Activated naive CD8-positive, alpha-beta T cell treated with anti-CD3 and anti-CD28 coated beads, Interleukin-2, amount 50 U/mL, for 24 hours (primary cell): Measurements from ENCODE around the gene THAP7.
A peak's percentile ranks its signal among the peaks of the same experiment; 100 is the strongest.

ENCODE experiments used
- ATAC-seq: fragments of 150-1000 bp; cut with Tn5 transposase; one replicate; pipeline ENCODE4 v1.10.0; 2021
- DNase-seq: peaks from one replicate; pipeline ENCODE4 v3.0.0; 2021
- H3K27ac Mint-ChIP-seq: one replicate; pipeline ENCODE4 v1.8.0; 2021; ENCODE audit warnings: mild to moderate bottlenecking, mixed read lengths
- H3K27me3 Mint-ChIP-seq: one replicate; pipeline ENCODE4 v1.8.0; 2021; ENCODE audit warnings: mixed read lengths
- H3K36me3 Mint-ChIP-seq: one replicate; pipeline ENCODE4 v1.8.0; 2021; ENCODE audit warnings: low read depth, mixed read lengths
- H3K4me1 Mint-ChIP-seq: one replicate; pipeline ENCODE4 v1.8.0; 2021; ENCODE audit warnings: mixed read lengths
- H3K4me3 Mint-ChIP-seq: one replicate; pipeline ENCODE4 v1.8.0; 2021; ENCODE audit warnings: mild to moderate bottlenecking, moderate library complexity, mixed read lengths
- H3K9me3 Mint-ChIP-seq: one replicate; pipeline ENCODE4 v1.8.0; 2021; ENCODE audit warnings: mixed read lengths

THAP7 gene

DNA sequence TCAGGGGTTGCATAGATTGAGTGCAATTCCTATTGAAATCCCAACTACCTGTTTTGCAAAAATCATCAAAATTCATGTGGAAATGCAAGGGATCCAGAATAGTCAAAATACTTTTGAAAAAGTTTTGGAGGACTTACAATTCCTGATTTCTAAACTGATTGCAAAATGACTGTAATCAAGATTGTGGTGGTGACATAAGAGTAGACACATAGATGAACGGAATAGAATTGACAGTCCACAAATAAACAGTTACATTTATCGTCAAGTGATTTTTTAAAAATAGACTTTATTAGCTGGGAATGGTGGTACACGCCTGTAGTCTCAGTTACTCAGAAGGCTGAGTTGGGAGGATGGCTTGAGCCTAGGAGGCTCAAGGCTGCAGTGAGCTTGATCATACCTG is 33.1 kb upstream of the THAP7 start:
- no peaks in the 10 kb centered on the region for H3K36me3 Mint-ChIP-seq
- ATAC-seq (no peak), DNase-seq (no peak)
- no peak overlapping the region for H3K4me3 Mint-ChIP-seq
- H3K27me3 Mint-ChIP-seq = peaks cover 19% of the 10 kb centered on the region
- no peak overlapping the region for H3K27ac Mint-ChIP-seq
- H3K9me3 Mint-ChIP-seq = no peaks in the 10 kb centered on the region
- H3K4me1 Mint-ChIP-seq = peaks cover 3% of the 10 kb centered on the region

DNA sequence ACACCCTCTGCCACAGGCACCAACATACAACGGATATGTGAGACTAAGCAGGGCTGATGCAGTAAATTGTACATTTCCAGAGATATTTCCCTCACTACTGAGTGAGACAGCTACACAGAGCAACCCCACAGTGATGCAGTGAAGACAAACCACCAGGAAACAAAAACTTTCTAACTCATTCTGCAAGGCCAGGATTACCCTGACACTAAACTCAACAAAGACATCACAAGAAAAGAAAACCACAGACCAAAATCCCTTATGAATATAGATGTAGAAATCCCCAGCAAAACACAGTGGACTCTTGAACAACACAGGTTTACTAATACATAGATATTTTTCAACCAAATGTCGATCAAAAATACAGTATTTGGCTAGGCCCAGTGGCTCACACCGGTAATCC is 32.0 kb upstream of the THAP7 start:
- no peak for DNase-seq
- peaks cover 26% of the 10 kb centered on the region for H3K27me3 Mint-ChIP-seq
- H3K27ac Mint-ChIP-seq = no peak overlapping the region
- no peak overlapping the region for H3K4me3 Mint-ChIP-seq
- H3K4me1 Mint-ChIP-seq = peaks cover 3% of the 10 kb centered on the region
- no peak for ATAC-seq
- no peaks in the 10 kb centered on the region for H3K9me3 Mint-ChIP-seq
- H3K36me3 Mint-ChIP-seq = no peaks in the 10 kb centered on the region

DNA sequence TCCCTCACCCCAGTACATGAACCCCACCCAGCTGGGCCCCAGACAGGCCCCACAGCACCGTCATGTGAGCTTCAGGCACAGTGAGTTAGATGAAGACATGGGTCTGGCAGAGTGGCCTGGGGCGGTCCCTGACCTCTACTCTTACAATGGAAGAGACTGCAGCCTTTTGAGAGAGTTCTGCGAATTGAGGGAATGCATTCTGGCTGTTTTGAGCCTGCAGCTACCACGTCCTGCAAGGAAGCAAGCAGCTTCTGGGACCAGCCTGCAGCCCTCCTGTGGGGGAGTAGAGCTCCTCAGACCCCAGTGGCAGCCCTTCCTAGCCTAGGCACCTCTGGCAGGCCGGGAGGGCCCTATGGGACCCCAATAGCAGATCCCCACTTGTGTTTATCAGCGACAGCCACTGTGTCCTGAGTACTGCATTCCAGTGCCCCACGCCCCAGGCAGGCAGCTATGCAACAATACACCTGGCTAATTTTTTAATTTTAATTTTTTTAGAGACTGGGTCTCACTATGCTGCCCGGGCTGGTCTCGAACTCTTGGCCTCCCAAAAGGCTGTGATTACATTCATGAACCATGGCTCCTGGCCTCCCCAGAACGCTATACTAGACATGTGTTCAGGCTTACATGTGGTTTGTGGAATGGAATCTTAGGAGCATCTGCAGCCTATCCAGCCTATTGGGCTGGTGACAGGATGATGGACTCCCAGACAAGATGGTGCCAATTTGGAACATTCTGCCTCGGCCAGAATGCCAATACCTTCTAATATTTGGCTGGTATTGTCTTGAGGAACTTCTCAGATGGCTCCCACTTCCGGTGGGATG is 31.2 kb upstream of the THAP7 start:
- DNase-seq (no peak), ATAC-seq (no peak)
- Mint-ChIP-seq H3K27me3 (peaks cover 26% of the 10 kb centered on the region), H3K4me1 (peaks cover 3% of the 10 kb centered on the region), H3K36me3 (no peaks in the 10 kb centered on the region), H3K4me3 (no peak overlapping the region), H3K27ac (no peak overlapping the region), H3K9me3 (no peaks in the 10 kb centered on the region)

DNA sequence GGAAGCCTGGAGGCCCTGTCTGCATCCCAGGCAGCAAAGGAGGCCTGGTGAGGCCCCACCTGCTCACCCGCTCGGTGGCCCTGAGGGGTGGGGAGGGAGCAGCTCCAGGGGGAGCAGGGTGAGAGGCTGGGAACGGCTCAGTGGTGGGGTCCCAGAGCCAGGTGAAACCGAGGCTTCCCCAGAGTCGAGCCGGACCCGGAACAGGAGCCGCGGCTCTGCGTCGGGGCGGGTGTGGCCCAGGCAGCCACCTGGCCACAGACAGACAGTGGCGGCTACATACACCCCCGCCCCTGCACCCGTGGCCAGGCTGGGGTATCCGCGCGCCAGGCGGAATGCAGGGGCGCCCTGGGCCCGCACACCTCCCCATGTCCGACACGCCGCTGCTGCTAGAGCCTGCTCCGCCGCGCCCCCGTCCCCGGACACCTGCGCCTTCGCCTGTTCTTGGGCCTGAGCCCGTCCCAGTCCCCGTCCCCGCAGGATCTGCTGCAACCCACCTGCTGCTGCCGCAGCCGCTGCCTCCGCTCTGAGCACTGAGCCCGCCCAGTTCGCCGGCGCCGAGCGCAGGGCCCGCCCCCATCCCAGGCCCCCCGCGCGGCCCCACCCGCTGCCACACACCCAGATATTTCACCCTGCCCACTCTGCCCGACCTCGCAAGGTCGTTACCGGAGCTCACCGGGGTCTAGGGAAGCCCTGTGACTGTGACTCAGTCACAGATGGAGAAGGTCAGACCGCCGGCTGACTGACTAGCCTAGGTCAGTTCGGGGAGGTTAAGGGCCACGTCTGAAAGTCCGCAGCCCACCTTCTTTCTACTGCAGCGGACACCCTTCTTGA is 30.3 kb upstream of the THAP7 start, which contains the start of gene SLC7A4:
Gene SLC7A4 (minus strand): TSS at position 525 of the 831 bp plus-strand sequence. CDS start 749 bp downstream, outside the sequence.
- Mint-ChIP-seq H3K4me3 (no peak within 1 kb of the TSS), H3K36me3 (no peaks in the 10 kb centered on the region), H3K9me3 (no peaks in the 10 kb centered on the region), H3K27me3 (peaks cover 26% of the 10 kb centered on the region), H3K4me1 (peaks cover 3% of the 10 kb centered on the region), H3K27ac (no peak within 1 kb of the TSS)
- ATAC-seq = peak; percentile 17
- DNase-seq = no peak

DNA sequence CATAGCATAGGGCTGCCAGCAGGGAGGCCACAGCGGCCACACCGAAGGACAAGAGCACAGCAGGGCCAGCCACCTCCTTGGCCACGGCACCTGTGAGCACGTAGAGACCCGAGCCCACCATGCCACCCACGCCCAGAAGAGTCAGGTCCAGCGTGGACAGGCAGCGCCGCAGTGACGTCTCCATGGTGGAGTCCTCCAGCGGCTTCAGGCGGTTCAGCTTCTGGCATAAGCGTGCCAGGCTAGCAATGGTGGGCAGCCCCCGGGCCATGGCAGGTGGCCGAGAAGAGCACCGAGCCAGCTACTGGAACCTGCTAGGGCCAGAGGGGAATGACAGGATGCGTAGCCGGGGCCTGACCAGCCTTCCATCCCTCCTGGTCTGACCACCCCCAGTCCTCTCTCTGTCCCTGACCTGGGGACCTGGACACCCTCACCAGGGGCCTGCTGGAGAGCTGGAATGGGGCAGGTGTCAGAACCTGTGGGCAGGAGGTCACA is 29.7 kb upstream of the THAP7 start:
- DNase-seq = no peak
- no peak overlapping the region for H3K4me3 Mint-ChIP-seq
- no peak for ATAC-seq
- H3K9me3 Mint-ChIP-seq = no peaks in the 10 kb centered on the region
- H3K36me3 Mint-ChIP-seq = no peaks in the 10 kb centered on the region
- peaks cover 26% of the 10 kb centered on the region for H3K27me3 Mint-ChIP-seq
- H3K4me1 Mint-ChIP-seq = peaks cover 3% of the 10 kb centered on the region
- no peak overlapping the region for H3K27ac Mint-ChIP-seq

DNA sequence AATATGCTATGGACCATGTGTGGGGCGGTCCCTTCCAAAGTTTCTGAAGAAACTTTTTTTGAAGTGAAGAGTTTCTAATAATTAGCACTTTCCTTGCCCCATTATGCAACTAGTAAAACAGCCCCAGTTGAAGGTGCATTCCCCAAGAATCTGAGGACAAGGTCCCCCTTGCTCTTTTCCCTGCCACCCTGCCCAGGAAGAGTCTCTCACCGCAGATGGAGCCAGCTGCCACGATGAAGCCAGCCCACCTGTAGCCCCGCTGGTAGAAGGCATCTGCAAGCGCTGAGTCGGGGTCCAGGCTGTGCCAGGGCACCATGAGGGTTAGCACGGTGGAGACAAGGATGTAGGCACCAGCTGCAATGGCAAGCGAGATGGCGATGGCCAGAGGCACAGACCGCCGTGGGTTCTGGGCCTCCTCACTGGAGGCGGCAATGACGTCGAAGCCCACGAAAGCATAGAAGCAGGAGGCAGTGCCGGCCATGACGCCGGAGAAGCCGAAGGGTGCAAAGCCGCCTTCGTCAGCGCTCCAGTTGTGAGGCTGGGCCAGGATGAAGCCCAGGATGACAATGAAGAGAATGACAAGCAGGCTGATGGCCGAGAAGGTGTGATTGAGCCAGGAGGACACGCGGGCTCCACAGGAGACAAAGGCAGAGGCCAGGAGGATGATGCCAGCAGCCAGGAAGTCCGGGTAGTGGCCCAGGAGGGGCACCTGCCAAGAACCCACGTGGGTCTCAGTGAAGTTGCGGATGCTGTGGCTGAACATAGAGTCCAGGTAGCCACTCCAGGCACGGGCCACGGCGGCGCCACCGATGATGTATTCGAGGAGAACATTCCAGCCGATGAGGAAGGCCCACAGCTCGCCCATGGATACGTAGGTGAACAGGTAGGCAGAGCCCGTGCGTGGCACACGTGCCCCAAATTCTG is 29.0 kb upstream of the THAP7 start:
- Mint-ChIP-seq H3K27ac (no peak overlapping the region), H3K4me3 (no peak overlapping the region), H3K27me3 (peaks cover 26% of the 10 kb centered on the region), H3K4me1 (peaks cover 3% of the 10 kb centered on the region), H3K9me3 (no peaks in the 10 kb centered on the region), H3K36me3 (no peaks in the 10 kb centered on the region)
- DNase-seq (no peak), ATAC-seq (no peak)

DNA sequence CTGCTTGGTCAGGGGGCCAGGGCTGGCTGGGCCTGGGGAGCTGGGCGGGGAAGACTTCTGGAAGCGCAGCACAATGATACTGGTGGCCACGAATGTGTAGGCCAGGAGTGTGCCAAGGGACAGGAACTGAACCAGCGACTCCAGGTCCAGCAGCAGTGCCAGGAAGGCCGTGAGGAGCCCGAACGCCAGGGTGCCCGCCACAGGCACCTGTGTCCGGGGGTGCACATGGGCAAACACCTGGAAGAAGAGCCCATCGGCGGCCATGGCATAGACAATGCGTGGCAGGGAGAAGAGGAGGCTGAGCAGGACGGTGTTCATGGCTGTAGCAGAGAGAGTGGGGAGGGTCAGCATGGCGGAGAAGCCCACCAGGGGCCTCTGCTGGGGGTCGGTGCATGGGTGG is 28.1 kb upstream of the THAP7 start:
- ATAC-seq = no peak
- Mint-ChIP-seq H3K36me3 (no peaks in the 10 kb centered on the region), H3K4me3 (no peak overlapping the region), H3K27me3 (peaks cover 26% of the 10 kb centered on the region), H3K27ac (no peak overlapping the region), H3K4me1 (peaks cover 9% of the 10 kb centered on the region), H3K9me3 (no peaks in the 10 kb centered on the region)
- no peak for DNase-seq

DNA sequence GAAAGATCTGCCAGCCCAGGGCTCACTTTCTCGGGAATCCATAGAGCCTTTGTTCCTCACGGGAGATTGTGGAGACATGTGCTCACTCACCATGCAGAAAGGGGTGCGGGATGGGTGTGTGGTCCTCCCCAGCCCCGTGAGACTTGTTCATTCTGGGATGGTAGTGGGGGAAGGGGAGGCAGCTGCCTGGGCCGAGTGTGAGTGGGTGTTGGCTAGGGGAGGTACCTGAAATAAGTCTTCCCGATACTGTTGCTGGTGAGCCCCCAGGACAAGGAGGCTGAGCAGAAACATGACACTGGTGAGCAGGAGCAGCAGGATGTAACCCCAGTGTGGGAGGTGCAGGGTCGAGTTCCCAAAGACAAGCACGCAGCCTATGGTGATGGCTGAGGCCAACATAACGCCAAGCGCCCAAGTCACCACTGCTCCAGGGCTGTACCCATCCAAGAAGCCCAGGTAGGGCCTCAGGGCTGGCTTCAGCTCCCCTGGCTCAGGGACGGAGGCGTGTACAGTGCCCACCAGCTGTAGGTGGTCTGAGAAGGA is 27.6 kb upstream of the THAP7 start:
- H3K9me3 Mint-ChIP-seq = no peaks in the 10 kb centered on the region
- H3K4me3 Mint-ChIP-seq = no peak overlapping the region
- no peak for DNase-seq
- peaks cover 24% of the 10 kb centered on the region for H3K27me3 Mint-ChIP-seq
- H3K27ac Mint-ChIP-seq = no peak overlapping the region
- H3K4me1 Mint-ChIP-seq = peaks cover 10% of the 10 kb centered on the region
- no peaks in the 10 kb centered on the region for H3K36me3 Mint-ChIP-seq
- no peak for ATAC-seq

DNA sequence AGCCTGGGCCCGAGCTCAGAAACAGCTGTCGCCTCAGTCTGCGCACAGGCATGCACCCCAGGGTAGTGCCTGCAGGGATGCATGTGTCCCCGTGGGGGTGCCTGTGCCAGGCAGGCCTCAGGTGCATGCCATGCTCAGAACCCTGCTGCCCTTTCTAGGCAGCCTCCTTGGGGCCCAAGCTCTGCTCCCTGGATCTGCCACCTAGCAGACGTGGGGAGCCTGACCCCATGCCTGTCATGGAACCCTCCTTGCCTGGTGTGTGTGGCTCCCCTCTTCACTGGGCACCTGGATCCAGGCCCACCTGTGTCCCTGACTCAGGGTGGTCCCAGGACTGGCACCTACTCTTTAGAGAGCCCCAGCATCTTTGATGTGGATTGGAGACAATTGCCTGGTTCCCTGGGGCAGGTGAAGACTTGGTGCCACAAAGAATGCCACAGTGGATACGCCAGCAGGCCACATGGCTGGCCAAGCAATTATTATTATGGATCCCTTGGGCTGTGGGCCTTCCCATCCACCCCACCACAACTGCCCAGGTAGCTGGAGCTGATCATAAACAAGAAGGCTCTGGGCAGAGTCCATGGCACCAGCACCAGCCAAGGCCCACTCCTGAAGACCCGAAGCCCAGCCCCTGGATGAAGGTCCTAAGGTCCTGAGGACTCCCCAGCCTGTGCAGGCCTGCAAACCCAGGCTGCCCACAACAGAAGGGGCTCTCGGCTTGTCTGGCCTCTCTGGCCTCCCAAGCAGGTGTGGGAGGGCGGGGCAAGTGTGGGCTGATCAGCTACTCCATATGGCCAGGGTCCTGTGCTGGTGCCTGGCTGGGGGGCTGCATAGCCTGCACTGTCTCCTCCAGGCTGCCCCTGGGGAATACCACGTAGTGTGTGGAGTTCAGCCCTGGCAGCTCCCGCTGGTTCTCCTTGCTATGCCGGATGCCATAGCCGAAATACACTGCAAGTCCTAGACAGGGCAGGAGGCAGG is 26.6 kb upstream of the THAP7 start:
- no peaks in the 10 kb centered on the region for H3K9me3 Mint-ChIP-seq
- H3K4me1 Mint-ChIP-seq = peaks cover 8% of the 10 kb centered on the region
- peaks cover 22% of the 10 kb centered on the region for H3K27me3 Mint-ChIP-seq
- no peak overlapping the region for H3K27ac Mint-ChIP-seq
- no peaks in the 10 kb centered on the region for H3K36me3 Mint-ChIP-seq
- H3K4me3 Mint-ChIP-seq = no peak overlapping the region
- DNase-seq = no peak
- no peak for ATAC-seq

DNA sequence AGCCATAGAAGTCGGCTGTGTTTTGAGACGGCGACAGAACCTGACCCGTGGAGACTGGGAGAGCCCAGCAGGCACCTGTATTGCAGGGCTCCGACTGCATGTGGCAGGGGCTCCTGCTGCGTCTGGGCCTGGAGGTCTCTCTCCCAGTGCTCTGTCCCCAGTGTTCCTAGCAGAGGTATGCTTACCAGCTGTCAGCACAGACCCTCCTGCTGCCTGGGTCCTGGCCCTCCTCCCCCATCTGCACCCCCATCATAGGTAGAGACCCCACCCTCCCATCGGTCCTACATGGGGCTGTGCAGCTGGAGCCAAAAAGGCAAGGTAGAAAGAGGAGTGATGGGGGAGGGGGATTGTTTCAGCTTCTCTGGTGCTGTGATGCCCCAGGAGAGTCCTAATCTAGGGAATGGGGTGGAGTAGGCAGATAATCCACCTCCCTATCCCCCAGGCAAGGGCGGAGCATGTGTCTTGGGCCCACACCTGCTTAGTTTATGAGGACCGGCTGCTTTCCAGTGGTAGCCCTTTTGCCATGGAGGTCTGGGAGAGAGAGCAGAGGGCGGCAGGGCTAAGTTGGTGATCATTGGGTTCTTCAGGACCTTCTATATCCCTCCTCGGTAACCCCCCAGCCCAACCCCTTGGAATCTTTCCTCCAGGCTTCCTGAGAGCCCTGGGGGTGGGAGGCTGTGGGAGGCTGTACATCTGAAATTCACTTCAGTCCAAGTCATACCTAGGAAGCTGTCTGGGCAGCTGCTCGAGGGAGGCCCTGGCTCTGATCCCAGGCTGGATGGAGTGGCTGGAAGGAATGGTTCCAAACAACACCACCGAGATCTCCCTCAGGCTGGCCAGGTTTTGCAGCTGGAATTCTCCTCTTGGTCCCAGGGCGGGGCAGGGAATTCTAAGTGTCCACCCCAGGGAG is 25.1 kb upstream of the THAP7 start:
- Mint-ChIP-seq H3K27ac (no peak overlapping the region), H3K36me3 (no peaks in the 10 kb centered on the region), H3K4me3 (no peak overlapping the region), H3K27me3 (peaks cover 22% of the 10 kb centered on the region), H3K4me1 (peaks cover 8% of the 10 kb centered on the region), H3K9me3 (no peaks in the 10 kb centered on the region)
- no peak for DNase-seq
- no peak for ATAC-seq

DNA sequence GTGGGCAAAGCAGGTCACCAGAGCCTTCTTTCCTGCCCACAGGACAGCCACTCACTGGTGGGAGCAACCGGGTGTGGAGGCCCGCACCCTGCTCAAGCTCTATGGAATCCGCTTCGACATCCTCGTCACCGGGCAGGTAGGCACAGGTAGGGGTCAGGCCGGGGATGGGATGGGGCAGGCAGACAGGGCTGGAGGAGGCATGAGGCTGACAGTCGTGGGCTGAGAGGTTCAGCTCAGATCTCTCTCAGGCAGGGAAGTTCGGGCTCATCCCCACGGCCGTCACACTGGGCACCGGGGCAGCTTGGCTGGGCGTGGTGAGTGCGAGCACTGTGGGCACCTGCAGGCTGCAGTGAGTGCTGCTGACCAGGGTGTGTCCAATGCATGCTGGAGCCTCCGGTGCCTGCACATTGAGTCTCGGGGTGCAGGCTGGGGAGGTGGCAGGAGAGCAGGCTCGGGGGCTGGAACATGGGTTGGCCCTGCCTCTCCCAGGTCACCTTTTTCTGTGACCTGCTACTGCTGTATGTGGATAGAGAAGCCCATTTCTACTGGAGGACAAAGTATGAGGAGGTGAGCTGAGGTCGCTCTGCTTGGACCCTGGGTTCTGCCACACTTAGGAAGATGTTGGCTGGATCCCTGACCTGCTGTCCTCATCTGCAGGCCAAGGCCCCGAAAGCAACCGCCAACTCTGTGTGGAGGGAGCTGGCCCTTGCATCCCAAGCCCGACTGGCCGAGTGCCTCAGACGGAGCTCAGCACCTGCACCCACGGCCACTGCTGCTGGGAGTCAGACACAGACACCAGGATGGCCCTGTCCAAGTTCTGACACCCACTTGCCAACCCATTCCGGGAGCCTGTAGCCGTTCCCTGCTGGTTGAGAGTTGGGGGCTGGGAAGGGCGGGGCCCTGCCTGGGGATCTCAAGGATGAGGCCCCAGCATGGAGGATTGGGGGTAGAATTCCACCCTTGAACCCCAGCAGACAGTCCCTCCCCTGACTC is 24.1 kb upstream of the THAP7 start:
- no peak overlapping the region for H3K4me3 Mint-ChIP-seq
- H3K27ac Mint-ChIP-seq = no peak overlapping the region
- peaks cover 8% of the 10 kb centered on the region for H3K4me1 Mint-ChIP-seq
- DNase-seq (no peak), ATAC-seq (no peak)
- H3K36me3 Mint-ChIP-seq = no peaks in the 10 kb centered on the region
- no peaks in the 10 kb centered on the region for H3K9me3 Mint-ChIP-seq
- H3K27me3 Mint-ChIP-seq = peaks cover 19% of the 10 kb centered on the region
